SU-DHL-6 (cell line): ENCODE results near the gene B4GALT1.

Experiments
- CTCF ChIP-seq: fragments of 200-600 bp; sonication (generic); IDR thresholded peaks from one replicate; pipeline ENCODE4 v1.5.1; 2017; ENCODE audit warnings: antibody characterized with exemption, mild to moderate bottlenecking, low read length, moderate library complexity; ENCODE audit not compliant: insufficient read depth, poor library complexity, severe bottlenecking
- EZH2phosphoT487 ChIP-seq: fragments of 200-600 bp; sonication (generic), shearing (Covaris generic); conservative IDR thresholded peaks from 2 replicates; pipeline ENCODE4 v1.6.1; 2018; ENCODE audit warnings: mild to moderate bottlenecking, antibody characterized with exemption, low read length, moderate library complexity, mixed read lengths

GRCh38 chr9:33102551-33103210, 64.5 kb downstream of the B4GALT1 start:
- TF ChIP-seq CTCF: no peak
- TF ChIP-seq EZH2phosphoT487: no peak
